Suprapubic skin (tissue), 3 donors: Measurements from ENCODE around the gene MRRF.

Experiments
- POLR2AphosphoS5 ChIP-seq, 3 donors: sonication (generic); formaldehyde crosslinking; IDR thresholded peaks; one replicate each; pipeline ENCODE4 v1.6.1; 2017; ENCODE audit warnings: antibody characterized with exemption in 3 of 3
- TF ChIP-seq, protein P1 (sequence below), 2 donors: fragments of 200-600 bp in 1 of 2; fragments of 450-650 bp in 1 of 2; sonication (generic) in 1 of 2; IDR thresholded peaks; one replicate each; pipeline ENCODE4 v1.5.1; 2016 to 2019; ENCODE audit warnings: antibody characterized with exemption in 2 of 2, mild to moderate bottlenecking in 1 of 2, moderate library complexity in 1 of 2

DNA sequence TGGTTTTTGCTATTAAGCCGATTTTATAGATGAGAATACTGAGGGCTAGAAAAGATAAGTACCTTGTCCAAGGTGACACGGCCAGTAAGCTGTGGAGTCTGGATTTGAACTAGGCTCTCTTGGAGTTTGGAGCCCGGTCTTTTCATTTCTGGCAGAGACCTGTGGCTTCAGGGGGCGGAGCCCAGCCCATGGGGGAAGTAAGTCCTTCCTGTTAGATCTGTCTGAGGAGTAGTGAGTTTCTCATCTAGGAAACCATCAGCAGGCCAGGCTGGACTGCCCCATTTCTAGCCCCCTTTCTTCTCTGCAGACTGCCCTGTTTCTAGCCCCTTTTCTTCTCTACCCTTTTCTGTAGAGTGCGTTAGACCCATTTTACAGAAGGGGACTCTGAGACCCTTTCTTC, 105.6 kb downstream of the MRRF start:
- no peak for TF ChIP-seq POLR2AphosphoS5 (IDR thresholded peaks at IDR 0.05)
- TF ChIP-seq, protein P1, sequence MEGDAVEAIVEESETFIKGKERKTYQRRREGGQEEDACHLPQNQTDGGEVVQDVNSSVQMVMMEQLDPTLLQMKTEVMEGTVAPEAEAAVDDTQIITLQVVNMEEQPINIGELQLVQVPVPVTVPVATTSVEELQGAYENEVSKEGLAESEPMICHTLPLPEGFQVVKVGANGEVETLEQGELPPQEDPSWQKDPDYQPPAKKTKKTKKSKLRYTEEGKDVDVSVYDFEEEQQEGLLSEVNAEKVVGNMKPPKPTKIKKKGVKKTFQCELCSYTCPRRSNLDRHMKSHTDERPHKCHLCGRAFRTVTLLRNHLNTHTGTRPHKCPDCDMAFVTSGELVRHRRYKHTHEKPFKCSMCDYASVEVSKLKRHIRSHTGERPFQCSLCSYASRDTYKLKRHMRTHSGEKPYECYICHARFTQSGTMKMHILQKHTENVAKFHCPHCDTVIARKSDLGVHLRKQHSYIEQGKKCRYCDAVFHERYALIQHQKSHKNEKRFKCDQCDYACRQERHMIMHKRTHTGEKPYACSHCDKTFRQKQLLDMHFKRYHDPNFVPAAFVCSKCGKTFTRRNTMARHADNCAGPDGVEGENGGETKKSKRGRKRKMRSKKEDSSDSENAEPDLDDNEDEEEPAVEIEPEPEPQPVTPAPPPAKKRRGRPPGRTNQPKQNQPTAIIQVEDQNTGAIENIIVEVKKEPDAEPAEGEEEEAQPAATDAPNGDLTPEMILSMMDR (IDR thresholded peaks at IDR 0.05), result no peak
